Astrocyte (in vitro differentiated cells and primary cell): ENCODE results near the gene NTRK3. TPM values are rescaled to one million over a fixed set of nuclear protein-coding genes. Genes with fewer than 3 reads are reported as not detected.

Source experiments
- DNase-seq: peaks from one replicate; pipeline ENCODE4 v3.0.0-alpha.2; 2010; ENCODE audit warnings: low read depth
- FAIRE-seq: peaks from 2 replicates; lab custom pipeline; 2011; peaks lifted over from hg19 to GRCh38; lab: Jason Lieb, UNC
- H2AFZ ChIP-seq: 2 replicates; pipeline ENCODE4 v1.6.0; 2012; ENCODE audit warnings: low read depth, low read length, inconsistent platforms
- H3K27ac ChIP-seq: 2 replicates; pipeline ENCODE4 v1.5.1; 2011; ENCODE audit warnings: low read depth, low read length, inconsistent platforms
- H3K27me3 ChIP-seq: 2 replicates; pipeline ENCODE4 v1.6.0; 2011; ENCODE audit warnings: low read length, inconsistent platforms; ENCODE audit not compliant: insufficient read depth
- H3K36me3 ChIP-seq: 2 replicates; pipeline ENCODE4 v1.5.1; 2011; ENCODE audit warnings: low read length, inconsistent platforms; ENCODE audit not compliant: insufficient read depth
- H3K4me1 ChIP-seq: 2 replicates; pipeline ENCODE4 v1.5.1; 2011; ENCODE audit warnings: low read length, inconsistent platforms; ENCODE audit not compliant: insufficient read depth
- H3K4me2 ChIP-seq: 2 replicates; pipeline ENCODE4 v1.6.0; 2012; ENCODE audit warnings: low read length, inconsistent platforms
- H3K4me3 ChIP-seq: 2 replicates; pipeline ENCODE4 v1.5.1; 2011; ENCODE audit warnings: low read depth, mild to moderate bottlenecking, low read length, inconsistent platforms; ENCODE audit not compliant: insufficient read depth
- H3K79me2 ChIP-seq: 2 replicates; pipeline ENCODE4 v1.6.0; 2012; ENCODE audit warnings: mild to moderate bottlenecking, low read length, inconsistent platforms; ENCODE audit not compliant: insufficient read depth
- H3K9ac ChIP-seq: 2 replicates; pipeline ENCODE4 v1.6.0; 2012; ENCODE audit warnings: mild to moderate bottlenecking, low read length, inconsistent platforms
- H3K9me3 ChIP-seq: 2 replicates; pipeline ENCODE4 v1.5.1; 2012; ENCODE audit warnings: low read depth, mild to moderate bottlenecking, low read length, inconsistent platforms; ENCODE audit not compliant: insufficient read depth
- H4K20me1 ChIP-seq: 2 replicates; pipeline ENCODE4 v1.6.0; 2012; ENCODE audit warnings: low read length, inconsistent platforms; ENCODE audit not compliant: insufficient read depth
- H3K27ac Mint-ChIP-seq: one replicate; pipeline ENCODE4 v1.8.0; 2021; ENCODE audit warnings: mild to moderate bottlenecking, mixed read lengths; ENCODE audit not compliant: unreplicated experiment
- H3K27me3 Mint-ChIP-seq: one replicate; pipeline ENCODE4 v1.8.0; 2021; ENCODE audit warnings: low read depth, mixed read lengths; ENCODE audit not compliant: unreplicated experiment
- H3K36me3 Mint-ChIP-seq: one replicate; pipeline ENCODE4 v1.8.0; 2021; ENCODE audit warnings: low read depth, mixed read lengths; ENCODE audit not compliant: unreplicated experiment
- H3K4me1 Mint-ChIP-seq: one replicate; pipeline ENCODE4 v1.8.0; 2021; ENCODE audit warnings: low read depth, mixed read lengths; ENCODE audit not compliant: unreplicated experiment
- H3K4me3 Mint-ChIP-seq: one replicate; pipeline ENCODE4 v1.8.0; 2021; ENCODE audit warnings: mild to moderate bottlenecking, moderate library complexity, mixed read lengths; ENCODE audit not compliant: unreplicated experiment
- H3K9me3 Mint-ChIP-seq: one replicate; pipeline ENCODE4 v1.8.0; 2021; ENCODE audit warnings: mild to moderate bottlenecking, mixed read lengths; ENCODE audit not compliant: unreplicated experiment
- EZH2 ChIP-seq: IDR thresholded peaks from 2 replicates; pipeline ENCODE4 v1.6.1; 2012; ENCODE audit warnings: mild to moderate bottlenecking, low read length, inconsistent platforms; ENCODE audit not compliant: insufficient read depth
- total RNA-seq: library from RNA; stranded (reverse); gene quantifications from 2 replicates; pipeline ENCODE4 v1.2.1, GENCODE V29; 2021
- TF ChIP-seq, protein P1 (sequence below): IDR thresholded peaks from 2 replicates; pipeline ENCODE4 v1.5.1; 2011; ENCODE audit warnings: low read depth, mild to moderate bottlenecking, inconsistent platforms, low read length, moderate library complexity; ENCODE audit not compliant: insufficient read depth

Gene NTRK3
- total RNA-seq, 1 donor from 2014 or later: 12.9 TPM

GRCh38 chr15:88185584-88185983, 71.0 kb downstream of the NTRK3 start:
- Histone ChIP-seq H3K27ac (no peak overlapping the region), H2AFZ (no peak overlapping the region), H3K4me1 (no peaks in the 10 kb centered on the region), H3K4me3 (no peak overlapping the region), H3K9me3 (no peaks in the 10 kb centered on the region), H3K27me3 (no peaks in the 10 kb centered on the region), H3K79me2 (no peaks in the 10 kb centered on the region), H4K20me1 (no peaks in the 10 kb centered on the region), H3K9ac (no peak overlapping the region), H3K4me2 (no peak overlapping the region), H3K36me3 (no peaks in the 10 kb centered on the region)
- Mint-ChIP-seq H3K36me3 (peaks cover 4% of the 10 kb centered on the region), H3K27ac (no peak overlapping the region), H3K27me3 (peaks cover 17% of the 10 kb centered on the region), H3K4me1 (no peaks in the 10 kb centered on the region), H3K9me3 (peaks cover 3% of the 10 kb centered on the region), H3K4me3 (no peak overlapping the region)
- DNase-seq (no peak), FAIRE-seq (no peak)
- TF ChIP-seq, protein P1, sequence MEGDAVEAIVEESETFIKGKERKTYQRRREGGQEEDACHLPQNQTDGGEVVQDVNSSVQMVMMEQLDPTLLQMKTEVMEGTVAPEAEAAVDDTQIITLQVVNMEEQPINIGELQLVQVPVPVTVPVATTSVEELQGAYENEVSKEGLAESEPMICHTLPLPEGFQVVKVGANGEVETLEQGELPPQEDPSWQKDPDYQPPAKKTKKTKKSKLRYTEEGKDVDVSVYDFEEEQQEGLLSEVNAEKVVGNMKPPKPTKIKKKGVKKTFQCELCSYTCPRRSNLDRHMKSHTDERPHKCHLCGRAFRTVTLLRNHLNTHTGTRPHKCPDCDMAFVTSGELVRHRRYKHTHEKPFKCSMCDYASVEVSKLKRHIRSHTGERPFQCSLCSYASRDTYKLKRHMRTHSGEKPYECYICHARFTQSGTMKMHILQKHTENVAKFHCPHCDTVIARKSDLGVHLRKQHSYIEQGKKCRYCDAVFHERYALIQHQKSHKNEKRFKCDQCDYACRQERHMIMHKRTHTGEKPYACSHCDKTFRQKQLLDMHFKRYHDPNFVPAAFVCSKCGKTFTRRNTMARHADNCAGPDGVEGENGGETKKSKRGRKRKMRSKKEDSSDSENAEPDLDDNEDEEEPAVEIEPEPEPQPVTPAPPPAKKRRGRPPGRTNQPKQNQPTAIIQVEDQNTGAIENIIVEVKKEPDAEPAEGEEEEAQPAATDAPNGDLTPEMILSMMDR: no peak

DNA sequence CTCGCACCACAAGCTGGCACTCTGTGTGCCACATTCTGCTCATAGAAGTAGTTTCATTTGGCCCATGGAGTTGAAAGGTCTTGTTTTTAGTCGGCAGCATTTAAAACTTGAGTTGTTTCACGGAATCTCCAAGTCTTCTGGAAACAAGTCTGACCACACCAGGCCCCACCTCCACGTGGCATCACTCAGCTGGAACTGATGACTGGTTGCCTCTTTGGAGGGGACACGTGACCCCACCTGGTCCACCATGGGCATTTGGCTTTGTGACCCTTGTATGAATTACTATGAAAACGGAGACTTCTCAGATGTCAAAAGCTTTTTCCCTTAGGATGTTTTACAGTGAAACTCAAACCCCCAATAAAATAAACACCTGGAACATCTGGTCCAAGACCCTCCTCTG, 74.9 kb downstream of the NTRK3 start:
- Histone ChIP-seq H4K20me1 (no peaks in the 10 kb centered on the region), H3K27ac (no peak overlapping the region), H3K36me3 (no peaks in the 10 kb centered on the region), H3K9ac (no peak overlapping the region), H3K79me2 (no peaks in the 10 kb centered on the region), H3K4me2 (no peak overlapping the region), H3K4me3 (no peak overlapping the region), H3K4me1 (no peaks in the 10 kb centered on the region), H2AFZ (no peak overlapping the region), H3K9me3 (no peaks in the 10 kb centered on the region), H3K27me3 (no peaks in the 10 kb centered on the region)
- peaks cover 6% of the 10 kb centered on the region for H3K36me3 Mint-ChIP-seq
- no peak for FAIRE-seq
- peaks cover 3% of the 10 kb centered on the region for H3K9me3 Mint-ChIP-seq
- no peak overlapping the region for H3K27ac Mint-ChIP-seq
- TF ChIP-seq, protein P1: no peak
- TF ChIP-seq EZH2: no peak
- peaks cover 23% of the 10 kb centered on the region for H3K27me3 Mint-ChIP-seq
- DNase-seq: no peak
- no peak overlapping the region for H3K4me3 Mint-ChIP-seq
- H3K4me1 Mint-ChIP-seq: peaks cover 10% of the 10 kb centered on the region

DNA sequence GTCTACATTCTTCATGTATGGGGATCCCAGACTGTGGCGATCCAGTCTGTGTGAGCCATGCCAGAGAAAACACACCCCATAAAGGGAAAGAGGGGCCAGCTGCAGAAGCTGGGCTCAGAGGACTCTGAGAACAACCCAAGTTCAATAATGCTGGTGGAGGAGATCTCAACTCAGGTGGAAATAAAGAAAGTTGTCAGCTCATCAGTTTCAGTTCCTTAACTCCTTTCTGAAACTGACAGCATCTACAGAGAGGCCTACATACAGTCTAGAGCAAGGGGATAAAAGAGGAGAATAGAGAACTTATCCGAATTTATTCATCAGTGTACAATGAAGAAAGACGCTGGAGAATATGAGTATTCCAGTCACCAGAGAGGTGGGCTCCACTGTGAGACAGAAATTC, 77.0 kb downstream of the NTRK3 start:
- Histone ChIP-seq H4K20me1 (no peaks in the 10 kb centered on the region), H3K27me3 (no peaks in the 10 kb centered on the region), H3K4me3 (no peak overlapping the region), H3K9ac (no peak overlapping the region), H3K4me2 (no peak overlapping the region), H3K27ac (no peak overlapping the region), H2AFZ (no peak overlapping the region), H3K9me3 (no peaks in the 10 kb centered on the region), H3K79me2 (no peaks in the 10 kb centered on the region), H3K36me3 (no peaks in the 10 kb centered on the region), H3K4me1 (no peaks in the 10 kb centered on the region)
- no peak overlapping the region for H3K4me3 Mint-ChIP-seq
- H3K27me3 Mint-ChIP-seq: peaks cover 16% of the 10 kb centered on the region
- FAIRE-seq (no peak), DNase-seq (no peak)
- H3K36me3 Mint-ChIP-seq: peaks cover 6% of the 10 kb centered on the region
- peaks cover 3% of the 10 kb centered on the region for H3K9me3 Mint-ChIP-seq
- no peak overlapping the region for H3K27ac Mint-ChIP-seq
- TF ChIP-seq, protein P1: no peak
- no peak for TF ChIP-seq EZH2
- peaks cover 10% of the 10 kb centered on the region for H3K4me1 Mint-ChIP-seq
